GM19023 (cell line): Measurements from ENCODE around the gene RAD9A.

Source experiments
- ATAC-seq: cut with Tn5 transposase; IDR thresholded peaks from one replicate; pipeline ENCODE4 v1.9.1; 2021; ENCODE audit warnings: mild to moderate bottlenecking, moderate library complexity; ENCODE audit not compliant: unreplicated experiment

RAD9A gene

GRCh38 chr11:67408437-67409200 lies 16.8 kb downstream of the RAD9A start:
- no peak for ATAC-seq

DNA sequence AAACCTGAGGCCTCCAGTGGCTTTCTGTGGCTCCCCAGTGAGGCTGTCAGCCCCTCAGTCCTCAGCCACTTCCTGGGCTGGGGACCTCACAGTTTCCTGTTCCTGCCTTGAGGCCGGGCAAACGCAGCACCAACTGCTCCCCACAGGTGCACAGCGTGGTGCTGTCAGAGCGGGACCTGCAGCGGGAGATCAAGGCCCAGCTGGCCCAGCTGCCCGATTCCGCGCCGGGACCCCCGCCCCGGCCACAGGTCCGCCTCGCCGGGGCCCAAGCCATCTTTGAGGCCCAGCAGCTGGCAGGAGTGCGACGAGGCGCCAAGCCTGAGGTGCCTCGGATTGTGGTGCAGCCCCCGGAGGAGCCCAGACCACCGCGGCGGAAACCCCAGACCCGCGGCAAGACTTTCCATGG lies 17.5 kb downstream of the RAD9A start:
- no peak for ATAC-seq

GRCh38 chr11:67409781-67410368 lies 18.1 kb downstream of the RAD9A start:
- no peak for ATAC-seq

GRCh38 chr11:67410369-67410831 lies 18.6 kb downstream of the RAD9A start:
- ATAC-seq: no peak

DNA sequence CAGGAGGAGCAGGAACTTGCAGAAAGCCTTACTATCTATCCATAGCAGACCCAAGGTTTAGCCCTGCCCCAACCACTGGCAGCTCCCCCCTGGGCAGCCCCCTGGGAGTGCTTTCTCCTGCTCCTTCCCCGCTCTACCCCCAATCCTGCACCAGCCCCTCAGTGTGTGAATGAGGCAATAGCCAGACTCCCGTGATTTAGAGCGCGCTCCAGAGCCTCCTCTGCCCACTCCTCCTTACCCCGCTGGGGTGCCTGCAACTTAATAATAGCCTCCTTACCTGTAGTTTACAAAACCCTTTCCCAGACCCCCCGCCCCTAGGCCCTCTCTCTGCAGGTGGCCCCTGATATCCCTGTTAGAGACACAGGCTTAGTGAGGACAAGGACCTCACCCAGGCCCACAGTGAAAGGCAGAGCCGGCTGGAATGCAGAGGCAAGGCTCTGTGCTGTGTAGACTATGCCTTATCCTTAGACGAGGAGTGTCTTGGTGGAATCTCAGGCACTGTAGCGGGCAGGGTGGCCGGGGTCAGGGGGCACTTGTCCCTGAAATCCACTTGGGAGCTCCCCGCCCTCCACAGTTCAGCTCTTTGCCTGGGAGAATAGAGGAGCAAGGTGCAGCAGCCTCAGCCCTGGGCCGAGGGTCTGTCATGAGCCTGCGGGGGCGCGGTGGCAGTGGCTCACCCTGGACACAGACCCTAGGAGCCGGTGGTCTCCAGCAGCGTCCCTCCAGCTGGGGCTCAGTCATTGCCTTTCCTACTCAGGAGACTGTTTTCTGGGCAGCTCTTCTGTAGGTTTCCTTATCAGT lies 19.4 kb downstream of the RAD9A start:
- no peak for ATAC-seq

DNA sequence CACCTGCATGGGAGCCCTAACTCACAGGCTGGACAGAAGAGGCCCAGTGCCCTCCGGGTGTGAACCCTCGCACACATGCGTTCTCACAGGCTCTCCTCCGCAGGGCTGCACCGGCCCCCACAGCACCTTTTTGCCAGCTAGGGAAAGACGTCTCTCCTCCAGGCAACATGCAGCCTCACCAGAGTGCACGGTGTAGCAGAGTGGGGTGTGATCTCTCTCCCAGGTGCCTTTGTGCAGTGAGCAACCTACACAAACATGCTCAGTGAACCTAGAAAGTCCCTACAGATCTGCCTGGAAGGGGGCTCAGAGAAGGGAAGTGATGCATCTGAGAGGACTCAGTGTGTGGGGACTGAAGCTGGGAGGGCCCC lies 20.0 kb downstream of the RAD9A start:
- ATAC-seq: no peak

- no peak for ATAC-seq
Measured at GRCh38 chr11:67412495-67413179, 20.9 kb downstream of the RAD9A start.

DNA sequence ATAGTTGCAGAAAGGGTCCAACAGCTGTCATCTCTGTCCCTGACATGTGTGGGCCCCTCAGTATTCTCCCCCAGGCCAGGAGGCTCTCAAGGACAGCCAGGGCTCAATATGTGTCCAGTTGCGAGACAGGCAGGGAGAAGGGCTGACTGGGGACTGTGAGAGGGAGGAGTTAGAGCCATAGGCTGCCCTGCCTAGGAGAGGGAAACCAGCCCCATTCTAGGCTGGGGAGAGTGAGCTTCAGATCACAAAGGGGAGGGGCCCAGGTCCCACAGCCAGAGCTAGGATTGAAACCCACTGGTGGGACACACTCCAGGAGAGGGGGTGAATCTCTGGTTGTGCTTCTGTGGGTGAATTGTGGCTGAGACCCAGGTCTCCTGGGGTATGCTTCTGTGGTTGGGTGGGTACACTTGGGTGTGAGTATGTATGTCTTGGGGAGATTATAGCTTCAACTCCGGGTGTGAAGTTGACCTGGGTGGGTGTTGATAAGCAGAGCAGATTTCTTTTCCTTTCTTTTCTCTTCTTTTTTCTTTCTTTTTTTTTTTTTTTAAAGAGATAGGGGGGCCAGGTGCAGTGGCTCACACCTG lies 21.6 kb downstream of the RAD9A start:
- ATAC-seq: no peak

DNA sequence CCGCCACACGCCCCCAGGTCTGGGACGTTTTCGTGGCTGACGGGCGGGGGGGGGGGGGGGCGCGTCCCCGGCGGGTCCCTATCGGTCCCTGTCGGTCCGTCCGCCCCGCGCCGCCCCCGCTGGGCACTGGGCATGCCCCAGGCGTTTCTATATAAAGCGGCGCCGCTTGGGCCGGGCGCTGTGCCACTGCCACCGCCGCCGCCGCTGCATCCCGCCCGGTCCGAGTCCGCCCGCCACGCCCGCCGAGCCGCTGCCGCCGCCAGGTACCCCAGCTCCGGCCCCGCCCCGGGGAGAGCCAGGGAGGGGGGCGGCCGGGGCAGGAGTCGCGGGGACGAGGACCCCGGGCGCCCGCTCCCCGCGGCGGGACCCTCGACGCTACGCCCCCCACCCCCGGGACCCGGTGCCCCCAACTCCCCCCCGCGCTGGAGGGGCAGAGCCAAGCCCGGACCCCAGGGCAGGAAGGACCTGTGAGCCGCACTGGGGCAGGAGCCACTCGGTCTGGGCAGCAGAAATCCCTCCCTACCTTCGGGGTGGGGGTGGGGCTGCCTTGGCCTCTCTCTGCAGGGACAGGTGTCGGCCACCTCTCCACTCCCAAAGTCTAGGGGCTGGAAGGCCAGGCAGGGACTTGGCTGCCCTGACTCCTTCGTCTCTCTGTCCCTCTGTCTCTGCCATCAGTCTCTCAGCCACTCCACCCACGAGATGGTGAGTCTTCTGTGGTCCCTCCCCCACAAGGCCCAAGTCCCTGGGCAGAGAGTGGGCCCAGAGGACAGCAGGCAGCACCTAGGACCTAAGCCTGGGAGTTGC lies 23.9 kb downstream of the RAD9A start, which contains the start of gene CARNS1:
Gene CARNS1 (plus strand): TSS at position 178 of the 804 bp plus-strand sequence. CDS start 522 bp downstream, at position 700.
- ATAC-seq: no peak

GRCh38 chr11:67416416-67417335 lies 24.9 kb downstream of the RAD9A start:
- ATAC-seq: no peak

GRCh38 chr11:67417425-67417824 lies 25.6 kb downstream of the RAD9A start:
- no peak for ATAC-seq

- no peak for ATAC-seq
Measured at GRCh38 chr11:67418476-67419281, 26.9 kb downstream of the RAD9A start.

- ATAC-seq: no peak
Measured at GRCh38 chr11:67419325-67420049, 27.7 kb downstream of the RAD9A start.

GRCh38 chr11:67420147-67420645 lies 28.4 kb downstream of the RAD9A start:
- ATAC-seq: no peak

DNA sequence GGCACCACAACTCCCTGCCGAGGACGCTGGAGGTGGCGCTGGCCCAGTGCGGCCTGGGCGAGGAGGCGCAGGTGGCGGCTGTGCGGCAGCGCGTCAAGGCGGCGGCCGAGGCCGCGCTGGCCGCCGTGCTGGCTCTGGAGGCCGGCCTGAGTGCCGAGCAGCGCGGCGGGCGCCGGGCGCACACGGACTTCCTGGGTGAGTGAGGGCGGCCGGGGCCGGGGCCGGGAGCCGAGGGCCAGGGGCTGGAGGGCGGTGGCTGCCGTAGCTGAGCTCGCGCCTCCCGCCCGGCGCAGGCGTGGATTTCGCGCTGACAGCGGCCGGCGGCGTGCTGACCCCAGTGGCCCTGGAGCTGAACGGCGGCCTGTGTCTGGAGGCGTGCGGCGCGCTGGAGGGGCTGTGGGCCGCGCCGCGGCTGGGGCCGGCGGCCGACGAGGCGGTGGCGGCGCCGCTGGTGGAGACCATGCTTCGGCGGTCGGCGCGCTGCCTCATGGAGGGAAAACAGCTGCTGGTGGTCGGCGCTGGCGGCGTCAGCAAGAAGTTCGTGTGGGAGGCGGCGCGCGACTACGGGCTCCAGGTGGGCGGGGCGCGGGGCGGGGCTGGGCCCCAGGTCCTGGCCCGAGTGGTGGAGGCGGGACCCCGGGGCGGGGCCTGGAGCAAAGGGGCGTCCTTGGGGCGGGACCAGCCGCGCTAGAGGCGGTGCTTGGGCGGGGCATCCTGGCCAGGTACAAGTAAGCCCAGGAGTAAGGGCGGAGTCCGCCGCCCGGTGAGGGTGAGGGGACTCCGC lies 29.1 kb downstream of the RAD9A start:
- peak; percentile 83 for ATAC-seq

DNA sequence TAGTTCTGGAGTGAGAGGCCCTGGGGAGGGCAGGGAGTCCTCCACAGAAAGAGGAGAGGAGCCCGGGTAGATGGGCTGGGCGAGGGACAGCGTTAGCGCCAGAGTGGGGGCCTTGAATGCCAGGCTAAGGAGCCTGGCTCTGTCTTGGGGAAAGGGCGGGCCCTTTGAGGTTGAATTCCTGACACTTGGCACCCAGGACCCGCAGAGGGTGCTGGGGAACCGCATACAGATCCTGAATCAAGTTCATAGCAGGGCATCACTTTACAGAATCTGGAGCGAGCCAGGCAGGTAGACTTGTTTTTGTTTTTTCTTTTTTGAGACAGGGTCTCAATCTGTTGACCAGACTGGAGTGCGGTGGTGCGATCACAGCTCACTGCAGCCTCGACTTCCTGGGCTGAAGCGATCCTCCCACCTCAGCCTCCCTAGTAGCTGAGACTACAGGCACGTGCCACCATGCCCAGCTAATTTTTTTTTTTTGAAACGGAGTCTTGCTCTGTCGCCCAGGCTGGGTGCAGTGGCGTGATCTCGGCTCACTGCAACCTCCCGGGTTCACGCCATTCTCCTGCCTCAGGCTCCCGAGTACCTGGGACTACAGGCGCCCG lies 29.7 kb downstream of the RAD9A start:
- no peak for ATAC-seq
